Kidney (tissue), 14 donors: ENCODE measurements around the gene FARSA. TPM values are rescaled to one million over a fixed set of nuclear protein-coding genes. Genes with fewer than 3 reads are reported as not detected.

Experiments
- DNase-seq, 5 donors: peaks; one replicate each; pipeline ENCODE4 v3.0.0-alpha.2; 2013 to 2020
- FAIRE-seq: peaks from 2 replicates; lab custom pipeline; 2012; peaks lifted over from hg19 to GRCh38; lab: Jason Lieb, UNC
- H3K27ac ChIP-seq, 2 donors: one replicate each; pipeline ENCODE4 v1.7.0; 2013; ENCODE audit warnings: low read depth in 2 of 2, low read length in 2 of 2, inconsistent platforms in 1 of 2
- H3K27me3 ChIP-seq: one replicate; pipeline ENCODE4 v1.7.1; 2013; ENCODE audit warnings: low read length, inconsistent platforms; ENCODE audit not compliant: control insufficient read depth, insufficient read depth
- H3K36me3 ChIP-seq, 3 donors: one replicate each; pipeline versions ENCODE4 v1.7.0 to v1.7.1; 2013; ENCODE audit warnings: low read length in 3 of 3, control low read depth in 1 of 3, inconsistent platforms in 1 of 3; ENCODE audit not compliant: insufficient read depth in 3 of 3, control insufficient read depth in 2 of 3
- H3K4me1 ChIP-seq, 3 donors: one replicate each; pipeline versions ENCODE4 v1.7.0 to v1.7.1; 2013; ENCODE audit warnings: low read length in 3 of 3, inconsistent platforms in 1 of 3, low read depth in 1 of 3; ENCODE audit not compliant: control insufficient read depth in 2 of 3, insufficient read depth in 2 of 3
- H3K4me3 ChIP-seq, 3 donors: one replicate each; pipeline versions ENCODE4 v1.7.0 to v1.8.1; 2013; ENCODE audit warnings: low read length in 3 of 3, control low read depth in 1 of 3, inconsistent platforms in 1 of 3
- H3K9ac ChIP-seq, 3 donors: one replicate each; pipeline versions ENCODE4 v1.7.0 to v1.7.1; 2013; ENCODE audit warnings: low read length in 3 of 3, control low read depth in 1 of 3, inconsistent platforms in 1 of 3
- H3K9me3 ChIP-seq, 3 donors: one replicate each; pipeline versions ENCODE4 v1.7.0 to v1.7.1; 2013; ENCODE audit warnings: low read length in 3 of 3, control low read depth in 1 of 3, inconsistent platforms in 1 of 3; ENCODE audit not compliant: control insufficient read depth in 2 of 3, insufficient read depth in 1 of 3
- intact Hi-C: fragments of 100-400 bp; cut with DNase I; formaldehyde crosslinking; loops from one replicate; pipeline ENCODE4 v1.11.1; 2022
- polyA plus RNA-seq: library from polyadenylated mRNA; stranded (reverse); fragments of 350-450 nt; fragmentation: Illumina TruSeq; extraction: RNeasy Lipid Tissue Mini Kit (QIAGEN cat#74804); gene quantifications from one replicate; pipeline ENCODE4 v1.2.3, GENCODE V29; 2014; ENCODE audit warnings: low read depth, low replicate concordance; ENCODE audit not compliant: insufficient read depth
- total RNA-seq: library from RNA; stranded (reverse); fragmentation: NEBNext Ultra II Directional; extraction: Animal tissue kit (Norgen Biotek cat#: 25700); gene quantifications from one replicate; pipeline ENCODE4 v1.2.1, GENCODE V29; 2021
- TF ChIP-seq, protein P1 (sequence below): IDR thresholded peaks from 3 replicates; pipeline ENCODE4 v1.5.1; 2012; ENCODE audit warnings: mild to moderate bottlenecking, moderate library complexity, borderline replicate concordance; ENCODE audit not compliant: insufficient read depth; ENCODE audit errors: extremely low read depth
- donor health status: control.
- donor health status: control.
- donor health status: control.
- donor health status: control.
- donor health status: control.
- donor health status: DM: yes; HTN: yes; CAD: no.
- donor health status: Normal renal cell carcinoma (clear cell type).

Gene FARSA
- total and polyA plus RNA-seq, 2 donors from 2014 or later = 48.0 to 58.2 TPM

DNA sequence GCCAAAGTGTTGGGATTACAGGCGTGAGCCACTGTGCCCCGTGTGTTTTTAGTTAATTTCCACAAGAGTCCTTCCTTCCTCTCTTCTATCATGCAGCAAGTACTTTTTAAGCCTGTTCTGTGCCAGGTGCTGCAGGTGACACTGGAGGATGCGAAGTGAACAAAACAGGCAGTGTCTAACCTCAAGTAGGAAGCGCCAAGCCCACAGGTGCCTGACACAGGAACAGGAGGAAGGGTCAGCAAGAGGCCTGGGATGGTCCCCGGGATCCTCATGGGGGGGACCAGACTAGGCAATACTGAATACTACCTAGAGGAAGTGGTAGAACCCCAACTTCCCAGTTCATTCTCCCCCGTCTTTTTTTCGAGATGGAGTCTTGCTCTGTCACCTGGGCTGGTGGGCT is 3.1 kb upstream of the FARSA start:
- H3K4me1 ChIP-seq = peaks cover 0 to 32% (median 28%) of the 10 kb centered on the region in 3 donors
- DNase-seq (peak in 1 of 5 donors; percentile 45), FAIRE-seq (no peak)
- no peak overlapping the region for H3K9ac ChIP-seq
- H3K4me3 ChIP-seq = no peak overlapping the region
- H3K9me3 ChIP-seq = no peaks in the 10 kb centered on the region
- TF ChIP-seq, protein P1, sequence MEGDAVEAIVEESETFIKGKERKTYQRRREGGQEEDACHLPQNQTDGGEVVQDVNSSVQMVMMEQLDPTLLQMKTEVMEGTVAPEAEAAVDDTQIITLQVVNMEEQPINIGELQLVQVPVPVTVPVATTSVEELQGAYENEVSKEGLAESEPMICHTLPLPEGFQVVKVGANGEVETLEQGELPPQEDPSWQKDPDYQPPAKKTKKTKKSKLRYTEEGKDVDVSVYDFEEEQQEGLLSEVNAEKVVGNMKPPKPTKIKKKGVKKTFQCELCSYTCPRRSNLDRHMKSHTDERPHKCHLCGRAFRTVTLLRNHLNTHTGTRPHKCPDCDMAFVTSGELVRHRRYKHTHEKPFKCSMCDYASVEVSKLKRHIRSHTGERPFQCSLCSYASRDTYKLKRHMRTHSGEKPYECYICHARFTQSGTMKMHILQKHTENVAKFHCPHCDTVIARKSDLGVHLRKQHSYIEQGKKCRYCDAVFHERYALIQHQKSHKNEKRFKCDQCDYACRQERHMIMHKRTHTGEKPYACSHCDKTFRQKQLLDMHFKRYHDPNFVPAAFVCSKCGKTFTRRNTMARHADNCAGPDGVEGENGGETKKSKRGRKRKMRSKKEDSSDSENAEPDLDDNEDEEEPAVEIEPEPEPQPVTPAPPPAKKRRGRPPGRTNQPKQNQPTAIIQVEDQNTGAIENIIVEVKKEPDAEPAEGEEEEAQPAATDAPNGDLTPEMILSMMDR = no peak
- H3K36me3 ChIP-seq = peaks cover 10 to 18% (median 13%) of the 10 kb centered on the region in 3 donors
- intact Hi-C loops = no loop called here
- no peak overlapping the region for H3K27ac ChIP-seq
- H3K27me3 ChIP-seq = no peaks in the 10 kb centered on the region

- intact Hi-C loops = no loop called here
- peaks cover 0 to 23% (median 22%) of the 10 kb centered on the region in 3 donors for H3K4me1 ChIP-seq
Measured at GRCh38 chr19:12935071-12935470, 1.6 kb upstream of the FARSA start.

GRCh38 chr19:12932392-12933286 is 872 bp downstream of the FARSA start:
- peaks cover 0 to 15% (median 11%) of the 10 kb centered on the region in 3 donors for H3K4me1 ChIP-seq
- no peaks in the 10 kb centered on the region for H3K9me3 ChIP-seq
- H3K27me3 ChIP-seq = no peaks in the 10 kb centered on the region
- peak in 1 of 5 donors; percentile 43 for DNase-seq
- peak overlapping the region; percentile 74 to 83 (median 83) for H3K9ac ChIP-seq
- no peak overlapping the region for H3K27ac ChIP-seq
- no peak for FAIRE-seq
- TF ChIP-seq, protein P1 = no peak
- H3K4me3 ChIP-seq = peak overlapping the region; percentile 83 to 91 (median 87)
- intact Hi-C loops = no loop called here
- peaks cover 2 to 10% (median 8%) of the 10 kb centered on the region in 3 donors for H3K36me3 ChIP-seq

More at GRCh38 chr19:12935071-12935470, 1.6 kb upstream of the FARSA start:
- TF ChIP-seq, protein P1 = no peak
- no peak overlapping the region for H3K9ac ChIP-seq
- H3K27me3 ChIP-seq = no peaks in the 10 kb centered on the region
- no peak overlapping the region for H3K4me3 ChIP-seq
- no peaks in the 10 kb centered on the region for H3K9me3 ChIP-seq
- peaks cover 0 to 12% (median 3%) of the 10 kb centered on the region in 3 donors for H3K36me3 ChIP-seq
- FAIRE-seq (no peak), DNase-seq (no peak)
- H3K27ac ChIP-seq = no peak overlapping the region
